ENCODE data around the gene EXOC4.

DNA sequence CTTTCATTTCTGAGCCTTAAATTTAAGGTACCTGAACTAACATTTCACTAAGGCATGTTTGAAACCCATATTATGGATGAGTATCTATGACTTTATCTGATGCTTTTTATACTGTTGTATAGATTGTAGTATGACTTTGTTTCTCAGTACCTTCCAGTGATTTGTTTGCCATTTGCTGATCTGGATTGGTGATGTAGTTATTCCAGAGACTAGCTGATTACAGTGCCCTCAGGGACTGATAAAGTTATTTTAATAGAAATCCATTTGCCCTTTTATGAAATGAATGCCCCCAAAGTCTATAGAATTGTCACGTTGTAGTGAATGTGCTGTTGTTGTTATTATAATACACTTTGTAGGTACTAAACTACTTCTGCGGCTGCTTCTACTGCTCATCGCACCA, 488.8 kb downstream of the EXOC4 start:
- TF ChIP-seq, protein P1, sequence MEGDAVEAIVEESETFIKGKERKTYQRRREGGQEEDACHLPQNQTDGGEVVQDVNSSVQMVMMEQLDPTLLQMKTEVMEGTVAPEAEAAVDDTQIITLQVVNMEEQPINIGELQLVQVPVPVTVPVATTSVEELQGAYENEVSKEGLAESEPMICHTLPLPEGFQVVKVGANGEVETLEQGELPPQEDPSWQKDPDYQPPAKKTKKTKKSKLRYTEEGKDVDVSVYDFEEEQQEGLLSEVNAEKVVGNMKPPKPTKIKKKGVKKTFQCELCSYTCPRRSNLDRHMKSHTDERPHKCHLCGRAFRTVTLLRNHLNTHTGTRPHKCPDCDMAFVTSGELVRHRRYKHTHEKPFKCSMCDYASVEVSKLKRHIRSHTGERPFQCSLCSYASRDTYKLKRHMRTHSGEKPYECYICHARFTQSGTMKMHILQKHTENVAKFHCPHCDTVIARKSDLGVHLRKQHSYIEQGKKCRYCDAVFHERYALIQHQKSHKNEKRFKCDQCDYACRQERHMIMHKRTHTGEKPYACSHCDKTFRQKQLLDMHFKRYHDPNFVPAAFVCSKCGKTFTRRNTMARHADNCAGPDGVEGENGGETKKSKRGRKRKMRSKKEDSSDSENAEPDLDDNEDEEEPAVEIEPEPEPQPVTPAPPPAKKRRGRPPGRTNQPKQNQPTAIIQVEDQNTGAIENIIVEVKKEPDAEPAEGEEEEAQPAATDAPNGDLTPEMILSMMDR (IDR thresholded peaks at IDR 0.05; ENCODE audit: low read length), result no peak
- TF ChIP-seq EZH2 (IDR thresholded peaks at IDR 0.05; ENCODE audit: borderline replicate concordance, low read length), result no peak

Measured in OCI-LY1 (cell line).